CD4-positive, alpha-beta T cell treated with Interleukin-12 subunit alpha and Interleukin-12 subunit beta, for 1 hour (primary cell): Measurements from ENCODE around the gene PTPRD.

Experiments
- DNase-seq: peaks from one replicate; pipeline ENCODE4 v3.0.0-alpha.2; 2020

The PTPRD gene

DNA sequence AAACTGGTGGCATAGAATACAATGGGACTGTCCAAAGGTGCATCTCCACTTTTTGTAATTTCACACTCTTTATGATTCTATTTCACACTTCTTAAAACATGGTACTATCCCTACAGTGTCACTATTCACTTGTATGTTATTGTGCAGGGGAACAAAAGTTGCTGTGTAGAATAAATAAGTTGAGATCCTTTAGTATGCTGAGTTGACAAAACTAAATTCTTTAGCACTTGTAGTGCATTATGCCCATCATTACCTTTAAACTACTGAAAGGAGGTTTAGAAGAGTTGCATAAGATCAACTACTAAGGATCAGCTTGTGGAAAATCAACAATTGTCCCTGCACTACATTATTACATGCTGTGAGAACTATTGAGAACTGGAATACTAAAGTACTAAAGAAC is 1380.9 kb downstream of the PTPRD start:
- DNase-seq, result no peak

DNA sequence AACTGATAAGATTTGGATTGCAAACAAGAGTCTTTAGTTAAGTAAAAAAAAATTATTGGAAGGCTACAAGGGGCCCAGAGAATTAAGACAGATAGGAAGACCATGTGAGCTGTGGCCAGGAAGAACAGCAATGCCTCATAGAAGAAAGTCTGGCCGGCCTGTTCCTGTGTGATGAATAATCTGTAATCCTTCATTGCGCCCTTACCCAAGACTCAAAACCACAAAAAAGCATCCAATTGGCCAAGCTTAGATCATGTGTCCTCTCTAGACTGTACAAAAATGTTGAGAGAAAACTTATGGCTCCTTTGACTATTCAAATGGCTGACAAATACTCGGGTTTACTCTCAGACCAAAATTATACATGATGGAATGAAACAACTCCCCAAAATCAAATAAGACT is 1383.5 kb downstream of the PTPRD start:
- no peak for DNase-seq

DNA sequence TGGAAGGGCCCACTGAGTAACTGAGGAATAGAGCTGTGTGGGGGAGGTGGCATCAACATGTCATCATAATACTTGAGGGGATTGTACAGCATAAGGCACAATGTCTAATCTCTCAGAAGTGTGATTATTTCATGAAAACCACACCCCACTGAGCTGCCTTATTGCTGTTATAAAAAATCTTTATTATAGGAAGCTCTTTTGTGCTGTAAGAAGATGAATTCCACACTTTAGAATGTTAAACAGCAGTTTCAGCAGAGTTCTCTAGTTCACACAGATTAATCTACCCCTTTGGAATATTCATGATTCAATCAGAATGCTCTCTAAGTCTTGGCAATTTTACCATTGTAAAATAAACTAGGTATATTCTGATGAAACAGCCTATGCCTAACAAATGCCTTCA is 1389.6 kb downstream of the PTPRD start:
- DNase-seq, result no peak

DNA sequence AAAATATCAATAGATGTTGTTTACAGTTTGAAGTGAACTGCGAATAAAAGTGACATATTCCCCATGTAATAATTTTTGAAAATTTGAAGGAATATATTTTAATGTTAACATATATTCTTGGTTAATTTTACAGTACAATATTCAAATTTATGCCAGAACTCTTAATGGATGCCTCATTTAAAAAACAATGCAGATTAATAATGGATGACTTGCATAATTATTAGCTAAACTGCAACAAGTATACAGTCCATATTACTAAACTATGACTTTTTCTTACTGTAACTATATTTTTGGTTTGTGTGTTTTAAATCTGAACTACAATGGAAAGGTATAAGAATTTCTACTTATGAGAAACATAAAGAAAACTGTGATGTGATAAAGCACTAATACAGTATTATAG is 1390.1 kb downstream of the PTPRD start:
- DNase-seq, result no peak

DNA sequence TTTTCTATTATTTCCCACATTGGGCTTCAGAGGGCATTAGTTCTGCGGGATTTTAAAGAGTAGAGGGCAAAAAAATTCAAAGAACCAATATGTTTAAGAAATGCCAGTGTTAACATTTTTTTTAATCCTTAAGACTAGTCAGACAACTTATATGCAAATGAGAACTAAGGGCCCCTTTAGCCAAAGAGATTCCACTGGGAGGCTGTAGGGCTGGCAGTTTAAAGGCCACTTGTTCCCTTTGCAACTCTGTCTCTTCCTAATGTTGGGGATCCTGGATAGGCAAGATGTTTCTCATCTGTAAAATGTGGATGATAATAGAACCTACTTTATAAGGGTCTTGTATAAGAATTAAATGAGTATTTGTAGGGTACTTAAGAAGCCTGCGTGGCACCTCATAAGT is 1395.9 kb downstream of the PTPRD start:
- no peak for DNase-seq

DNA sequence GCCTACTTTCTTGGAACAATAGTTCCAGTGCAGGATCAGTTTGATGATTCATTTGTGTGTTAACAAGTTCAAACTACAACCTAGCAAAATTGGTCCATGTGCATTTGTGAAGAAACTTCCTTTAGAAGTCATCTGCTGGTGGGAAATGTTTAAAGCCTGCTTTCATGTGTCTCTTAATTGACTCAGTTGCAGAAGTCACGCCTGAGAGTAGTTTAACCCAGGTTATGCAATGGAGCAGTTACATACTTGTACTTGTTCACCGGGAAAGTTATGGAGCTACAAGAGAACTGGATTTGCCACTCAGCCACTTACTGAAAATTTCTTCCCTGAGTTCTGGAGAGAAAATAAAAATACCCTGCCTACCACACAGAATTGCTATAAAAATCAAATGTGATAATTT is 1397.8 kb downstream of the PTPRD start:
- DNase-seq, result no peak

DNA sequence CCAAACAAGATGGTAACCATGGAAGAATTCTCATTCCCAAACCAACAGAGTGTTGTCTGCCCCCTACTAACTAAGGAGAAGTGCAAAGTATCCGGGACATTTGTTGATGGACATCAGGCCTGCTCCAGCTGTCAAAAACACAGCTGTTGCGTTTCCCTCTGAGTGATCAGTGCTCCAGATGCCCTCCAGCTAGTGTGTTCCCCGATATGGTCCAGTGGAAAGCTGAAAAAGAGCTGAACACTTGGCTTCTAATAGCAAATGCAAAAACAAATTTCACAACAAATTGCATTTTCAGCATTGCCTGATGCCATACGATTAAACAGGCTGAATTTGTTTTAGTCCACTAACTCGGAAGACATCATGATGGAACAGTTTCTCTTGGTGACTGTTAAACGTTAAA is 1398.7 kb downstream of the PTPRD start:
- DNase-seq, result no peak

DNA sequence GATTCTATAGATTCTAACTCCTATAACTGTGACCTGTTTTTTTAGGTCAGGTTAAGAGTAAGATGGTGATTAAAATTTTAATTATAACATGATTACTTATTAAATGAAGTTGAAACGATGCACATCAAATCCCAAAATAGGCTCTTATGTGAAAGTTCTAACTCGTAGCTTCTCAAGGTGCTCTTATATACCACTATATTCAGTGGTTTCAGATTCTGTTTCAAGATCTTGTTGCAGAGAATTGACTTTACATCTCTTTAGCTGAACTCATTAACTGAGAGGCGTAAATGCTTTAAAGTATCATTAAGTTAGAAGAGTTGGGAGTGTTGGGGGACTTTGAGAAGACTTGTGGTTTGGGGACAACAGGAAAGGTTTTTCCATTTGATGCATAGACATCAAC is 1399.8 kb downstream of the PTPRD start:
- DNase-seq, result no peak

DNA sequence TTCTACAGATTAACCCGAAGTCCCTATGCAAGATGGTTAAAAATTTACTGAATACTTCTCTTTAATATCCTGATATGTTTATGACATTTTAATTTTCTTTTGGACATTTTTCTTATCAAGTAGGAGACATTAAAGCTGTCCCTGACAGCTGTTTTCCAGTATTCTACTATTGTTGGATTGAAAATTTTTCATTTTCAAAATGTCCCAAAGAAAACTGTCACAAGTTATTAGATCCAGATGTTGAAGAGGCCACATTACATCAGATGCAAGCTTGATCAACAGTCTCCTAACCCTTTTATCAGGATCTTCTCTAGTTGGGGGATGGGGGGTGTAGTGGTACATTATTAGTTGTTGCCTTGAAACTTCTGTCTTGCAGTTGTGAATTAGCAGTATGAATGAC is 1410.5 kb downstream of the PTPRD start:
- no peak for DNase-seq

DNA sequence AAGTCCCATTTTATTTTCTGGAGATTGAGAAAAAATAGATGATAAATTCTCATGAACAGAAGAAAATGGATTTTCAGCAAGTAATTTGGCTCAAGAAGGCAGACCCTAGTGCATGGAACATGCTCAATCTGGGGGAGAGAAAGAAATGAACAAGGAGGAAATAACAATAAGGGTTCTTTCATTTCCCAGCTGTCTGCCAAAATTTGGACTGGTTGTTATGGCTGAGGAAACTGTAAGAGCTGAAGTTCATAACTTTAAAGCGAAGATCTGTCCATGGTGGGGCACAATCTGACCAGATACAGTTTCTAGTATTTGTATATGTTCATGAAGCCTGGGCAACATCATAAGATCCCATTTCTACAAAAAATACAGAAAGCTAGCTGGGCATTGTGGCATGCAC is 1426.7 kb downstream of the PTPRD start:
- no peak for DNase-seq

DNA sequence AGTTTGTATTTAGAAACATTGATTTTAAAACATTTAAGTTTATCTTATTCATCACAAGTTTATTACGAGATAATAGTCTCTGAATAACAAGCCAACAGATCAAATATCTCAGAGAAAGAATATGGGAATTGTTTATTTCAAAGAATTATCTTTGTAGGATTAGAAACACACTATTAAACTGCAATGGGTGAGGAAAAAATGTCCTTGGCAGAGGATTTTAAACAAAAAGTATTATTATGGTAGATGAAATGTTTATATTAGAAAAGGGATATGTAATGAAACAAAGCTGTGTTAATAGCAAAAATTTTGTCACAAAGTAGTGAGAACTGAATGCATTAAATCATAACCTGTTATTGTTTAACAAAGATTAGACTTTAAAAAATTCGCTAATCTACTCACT is 1430.4 kb downstream of the PTPRD start:
- no peak for DNase-seq

DNA sequence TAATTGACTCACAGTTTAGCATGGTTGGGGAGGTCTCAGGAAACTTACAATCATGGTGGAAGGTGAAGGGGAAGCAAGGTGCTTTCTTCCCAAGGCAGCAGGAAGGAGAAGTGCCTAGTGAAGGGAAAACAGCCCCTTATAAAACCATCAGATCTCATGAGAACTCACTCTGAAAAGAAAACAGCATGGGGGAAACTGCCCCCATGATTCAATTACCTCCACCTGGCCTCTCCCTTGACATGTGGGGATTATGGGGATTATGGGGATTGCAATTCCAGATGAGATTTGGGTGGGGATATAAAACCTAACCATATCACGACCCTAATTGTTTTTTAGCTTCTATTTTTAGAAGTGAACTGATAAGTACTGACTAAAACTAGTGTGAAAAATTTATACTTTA is 1435.7 kb downstream of the PTPRD start:
- no peak for DNase-seq

DNA sequence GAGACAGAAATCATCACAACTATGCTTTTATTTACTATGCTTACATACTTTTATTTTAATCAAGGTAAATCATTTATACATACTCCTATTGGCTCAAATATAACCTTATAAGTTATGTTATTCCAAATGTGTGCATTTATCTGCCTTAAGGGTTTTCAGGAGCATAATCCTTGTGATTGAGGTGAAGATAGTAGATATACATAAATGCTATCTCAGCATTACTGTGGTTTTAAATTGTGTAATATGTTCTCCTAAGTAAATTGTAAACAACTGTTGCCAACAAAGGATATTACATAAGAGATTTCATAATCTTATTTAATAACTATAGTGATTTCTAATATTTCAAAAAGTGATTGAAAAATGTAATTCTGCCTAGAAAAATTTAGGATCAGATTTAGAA is 1438.4 kb downstream of the PTPRD start:
- no peak for DNase-seq

DNA sequence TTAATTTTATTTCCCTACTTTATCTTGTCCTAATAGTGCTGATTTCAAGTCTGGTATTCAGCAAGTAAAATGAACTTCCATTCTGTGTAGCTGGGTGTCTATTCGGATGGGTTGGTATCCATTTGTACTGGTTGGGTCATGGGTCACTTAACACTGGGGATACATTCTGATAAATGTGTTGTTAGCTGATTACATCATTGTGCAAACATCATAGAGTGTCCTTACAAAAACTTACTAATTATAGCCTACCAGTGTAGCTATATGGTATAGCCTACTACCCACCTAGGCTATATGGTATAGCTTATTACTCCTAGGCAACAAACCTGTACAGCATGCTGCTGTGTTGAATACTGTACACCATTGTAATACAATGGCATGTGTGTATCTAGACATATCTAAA is 1439.5 kb downstream of the PTPRD start:
- no peak for DNase-seq

DNA sequence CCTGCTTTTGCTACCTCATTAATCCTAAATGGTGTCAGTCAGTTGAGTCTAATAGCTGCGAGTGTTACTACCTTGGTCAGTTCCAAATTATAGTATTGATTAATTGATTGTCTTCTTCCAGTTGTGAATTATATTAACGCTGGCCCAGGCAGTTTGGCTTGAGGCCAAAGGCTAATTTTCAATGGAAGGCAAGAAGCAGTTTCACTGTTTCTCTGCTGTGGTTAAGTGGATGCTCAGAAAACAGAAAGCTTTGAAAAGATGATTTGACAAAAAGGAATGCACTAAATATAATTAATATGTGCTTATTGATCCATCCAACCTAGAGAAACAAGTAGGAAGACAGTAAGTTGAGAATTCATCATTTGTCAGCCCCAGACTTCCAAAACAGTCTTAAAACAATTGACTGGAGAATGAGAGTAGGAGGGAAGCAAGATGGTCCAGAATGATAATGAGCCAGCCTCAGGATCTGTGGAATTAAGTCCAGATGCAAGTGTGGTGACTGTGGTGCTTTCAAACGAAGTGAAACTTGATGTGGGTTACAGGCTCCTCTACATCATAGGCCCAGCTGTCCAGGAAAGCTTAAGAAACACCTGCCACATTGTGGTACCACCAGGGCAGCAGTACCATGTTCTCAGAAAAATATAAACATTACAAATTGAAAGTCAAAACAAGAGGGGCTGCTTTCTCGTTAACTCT is 1442.2 kb downstream of the PTPRD start:
- no peak for DNase-seq

DNA sequence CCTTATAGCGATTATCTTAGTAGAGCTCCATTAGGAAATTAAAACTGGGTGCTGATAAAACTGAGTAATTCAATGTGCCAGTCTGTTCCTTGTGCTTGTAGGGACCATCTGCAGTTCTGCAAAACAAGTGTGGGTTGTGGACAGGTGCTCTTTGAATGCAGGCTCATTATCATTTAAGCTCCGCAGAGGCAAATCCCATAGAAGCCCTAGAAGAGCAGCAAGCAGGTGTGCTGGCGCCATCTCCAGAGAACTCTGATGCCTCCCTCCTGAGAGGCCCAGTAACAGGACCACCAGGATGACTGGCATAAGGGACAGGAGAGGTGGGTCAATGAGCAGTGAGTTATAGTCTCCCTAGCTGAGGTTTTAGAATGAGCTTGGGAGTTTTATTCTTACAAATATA is 1470.8 kb downstream of the PTPRD start:
- no peak for DNase-seq

DNA sequence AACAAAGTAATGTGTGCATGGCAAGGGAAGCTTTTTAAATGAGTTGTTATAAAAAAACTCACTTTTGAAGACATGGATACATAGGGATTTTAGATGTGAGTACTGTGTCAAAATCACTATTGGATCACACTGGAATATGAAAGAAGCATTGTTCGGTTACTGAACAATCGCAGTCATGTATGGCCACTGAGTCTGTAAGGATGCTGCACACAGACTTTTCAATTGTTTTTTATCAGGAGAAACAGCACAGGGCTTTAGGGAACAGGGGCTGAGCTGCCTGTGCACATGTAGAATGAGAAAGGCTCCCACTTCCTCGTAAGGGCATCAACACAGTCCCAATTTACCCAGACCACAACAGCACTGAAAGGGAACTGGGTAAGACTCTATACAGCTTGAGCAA is 1479.3 kb downstream of the PTPRD start:
- DNase-seq, result no peak

DNA sequence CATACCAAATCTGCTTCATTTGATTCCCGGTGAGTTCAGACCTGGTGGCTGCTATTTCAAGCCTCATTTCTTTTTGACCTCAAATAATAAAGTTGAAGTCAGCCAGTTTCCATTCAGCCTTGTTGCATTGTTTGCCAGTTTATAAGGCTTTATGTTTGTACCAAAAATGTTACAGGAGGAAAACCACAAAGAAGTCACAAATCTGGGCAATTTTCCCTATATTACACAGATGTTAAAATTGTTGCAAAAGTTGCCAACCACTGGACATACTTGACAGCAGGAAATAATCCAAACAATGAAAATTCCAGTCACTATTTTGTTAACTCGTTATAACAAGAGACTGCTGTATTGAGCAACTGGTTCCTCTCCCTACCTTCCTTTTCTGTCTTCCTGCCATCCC is 1488.2 kb downstream of the PTPRD start:
- DNase-seq, result no peak

DNA sequence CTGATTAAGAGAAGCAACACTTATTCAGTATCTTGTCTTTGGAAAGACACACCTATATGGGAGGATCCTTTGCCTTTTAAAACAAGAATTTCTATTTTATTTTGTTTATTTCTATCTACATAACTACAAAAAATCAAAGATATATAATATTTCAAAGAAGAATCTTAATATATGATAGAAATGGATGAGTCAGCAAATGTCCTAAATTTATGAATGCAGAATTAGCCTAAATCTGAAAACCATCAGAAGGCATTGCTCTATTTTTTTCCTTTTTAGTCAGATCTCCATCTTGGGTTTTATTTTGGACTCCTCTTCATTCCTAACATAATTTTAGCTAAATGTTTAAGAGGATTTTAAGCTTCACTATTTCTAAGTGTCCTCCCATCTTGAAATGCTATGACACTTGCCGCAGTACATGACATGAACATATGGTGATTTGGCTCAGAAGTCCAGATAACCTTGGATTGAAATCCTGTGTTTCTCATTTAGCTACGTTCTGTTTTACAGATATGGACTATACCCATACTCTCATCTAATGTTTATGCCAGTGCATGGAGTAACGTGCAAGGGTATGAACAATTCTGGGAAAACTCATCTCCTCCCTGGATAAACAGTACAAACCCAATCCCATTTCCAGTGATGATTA is 1490.4 kb downstream of the PTPRD start:
- no peak for DNase-seq

DNA sequence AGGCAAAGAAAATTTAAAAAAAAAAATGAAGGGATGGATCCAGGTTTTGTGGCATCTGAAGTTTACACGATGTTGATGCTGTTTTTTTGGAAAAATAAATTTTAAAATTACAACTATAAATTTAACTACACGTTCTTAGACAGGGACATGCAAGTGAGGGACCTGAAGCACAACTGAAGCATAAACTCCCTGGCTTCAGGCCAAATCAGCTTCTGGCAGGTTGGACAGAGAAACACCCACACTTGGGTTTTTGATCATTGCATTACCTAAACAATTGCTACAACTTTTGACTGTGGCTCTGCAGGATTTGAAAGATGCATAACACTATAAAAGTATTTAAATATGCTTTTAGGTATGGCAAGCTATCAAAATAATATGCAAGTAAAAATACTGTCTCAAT is 1494.9 kb downstream of the PTPRD start:
- no peak for DNase-seq

DNA sequence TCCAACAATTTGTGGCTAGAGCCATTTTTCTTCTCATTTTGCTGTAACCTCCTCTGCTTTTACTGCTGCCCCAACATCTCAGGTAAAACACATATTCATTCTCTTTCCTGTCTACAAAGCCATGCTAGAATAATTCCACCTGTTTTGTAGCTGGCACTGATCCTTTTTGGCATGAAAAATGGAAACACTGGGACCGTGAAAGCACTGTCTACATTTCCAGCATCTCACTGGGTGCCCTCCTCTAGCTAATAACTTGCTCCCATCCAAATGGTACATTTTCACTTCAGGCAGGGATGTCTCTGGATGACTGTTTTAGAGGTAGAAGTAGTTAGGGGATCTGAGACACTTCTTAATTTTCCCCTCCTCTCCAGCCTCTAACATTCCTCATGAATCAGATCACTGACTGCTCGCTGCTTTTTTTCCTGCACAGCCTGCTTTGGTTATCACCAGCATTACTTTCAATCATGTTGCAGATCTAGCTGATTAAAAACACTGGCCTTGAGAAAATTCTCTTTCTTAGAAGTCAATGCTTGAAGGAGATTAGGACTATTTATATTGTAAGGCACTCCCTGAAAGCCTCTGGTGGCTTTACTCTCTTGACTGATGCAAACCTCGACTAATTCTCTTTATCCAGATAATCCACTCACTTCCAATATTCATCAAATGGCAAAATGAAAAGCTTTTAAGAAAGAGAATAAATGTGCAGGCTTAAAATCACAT is 1500.6 kb downstream of the PTPRD start:
- no peak for DNase-seq

DNA sequence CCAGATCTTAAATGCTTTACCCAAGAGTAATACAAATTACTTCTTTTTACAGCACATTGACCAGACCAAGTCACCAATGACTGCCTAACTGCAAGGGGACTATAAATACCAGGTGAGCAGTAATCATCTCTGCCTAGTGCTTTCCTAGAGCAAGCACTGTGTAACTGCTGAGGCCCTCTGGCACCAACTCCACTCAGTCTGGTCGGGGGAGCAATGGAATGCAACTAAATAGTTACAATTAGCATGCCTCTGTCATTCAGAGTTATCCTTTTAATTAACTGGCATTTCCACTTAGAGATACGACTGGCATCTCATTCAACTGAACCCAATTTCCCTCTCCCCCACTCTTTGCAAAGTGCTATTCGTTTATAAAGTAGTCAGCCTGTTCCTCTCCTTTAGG is 1504.2 kb downstream of the PTPRD start:
- no peak for DNase-seq

DNA sequence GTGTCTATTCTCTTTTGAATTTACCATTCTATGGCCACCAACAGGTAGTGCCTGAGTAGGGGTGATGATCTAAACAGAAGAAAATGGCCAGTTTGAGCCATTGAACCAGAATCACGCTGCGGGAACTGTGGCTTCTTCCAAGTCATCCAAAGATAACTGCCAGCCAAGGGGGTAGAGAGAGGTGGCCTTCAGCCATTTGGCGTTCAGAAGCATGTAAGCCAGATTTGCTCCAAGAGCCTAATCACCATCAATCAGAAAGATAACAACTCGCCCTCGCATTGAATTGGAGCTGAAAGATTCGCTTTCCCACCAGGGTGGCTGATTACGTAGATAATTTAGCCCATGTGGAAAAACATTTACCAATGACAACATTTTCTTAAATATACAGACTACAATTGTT is 1510.5 kb downstream of the PTPRD start:
- no peak for DNase-seq

DNA sequence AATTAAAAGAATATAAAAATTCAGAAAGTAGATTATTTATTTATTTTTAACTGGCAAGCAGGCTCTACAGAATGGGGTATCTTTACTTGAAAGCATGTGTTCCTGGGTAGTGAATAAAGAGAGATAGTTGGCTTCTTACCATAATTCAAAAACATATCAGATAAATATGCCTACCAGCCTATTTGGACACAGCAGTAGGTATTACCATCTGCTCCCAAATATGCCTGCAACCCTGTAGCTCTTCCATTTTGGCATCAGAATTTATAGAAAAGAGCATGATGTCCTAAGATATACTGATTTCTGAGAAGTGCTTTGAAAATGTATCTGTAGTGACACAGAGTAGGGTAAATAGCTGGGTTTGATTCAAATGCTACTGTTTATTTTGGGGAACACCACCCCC is 1512.7 kb downstream of the PTPRD start:
- DNase-seq, result no peak

DNA sequence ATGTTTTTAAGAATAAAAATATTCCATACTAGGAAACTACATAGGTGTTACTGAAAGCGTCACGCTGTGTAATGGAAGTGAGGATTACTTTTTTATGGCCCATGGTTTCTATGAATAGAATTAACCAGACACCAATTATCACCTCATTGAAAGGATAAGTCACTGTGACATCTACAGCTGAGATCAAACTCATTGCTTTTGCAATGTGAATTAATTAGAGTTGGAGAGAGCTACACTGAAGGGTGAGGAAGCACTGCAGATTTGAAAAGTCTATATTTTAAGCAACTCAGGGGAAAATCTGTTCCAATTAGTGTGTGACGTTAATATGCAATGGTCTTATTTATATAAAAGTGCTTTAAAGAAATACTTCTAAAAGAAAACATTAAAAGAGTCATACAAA is 1513.2 kb downstream of the PTPRD start:
- DNase-seq, result no peak
